Fibroblast of lung (primary cell): Measurements from ENCODE around the gene RPS19BP1. TPM values are rescaled to one million over a fixed set of nuclear protein-coding genes. Genes with fewer than 3 reads are reported as not detected.

ENCODE experiments used
- DNase-seq, 2 donors: peaks; one replicate each; pipeline versions ENCODE4 v3.0.0 to v3.0.0-alpha.2; 2010; ENCODE audit warnings: low read depth in 2 of 2
- H2AFZ ChIP-seq: 2 replicates; pipeline ENCODE4 v1.5.1; 2012; ENCODE audit warnings: low read length, control low read depth, inconsistent platforms
- H3K27ac ChIP-seq: 2 replicates; pipeline ENCODE4 v1.5.1; 2011; ENCODE audit warnings: low read length, control low read depth; ENCODE audit not compliant: insufficient read depth
- H3K27me3 ChIP-seq: 2 replicates; pipeline ENCODE4 v1.5.1; 2011; ENCODE audit warnings: mild to moderate bottlenecking, low read length; ENCODE audit not compliant: control insufficient read depth, insufficient read depth
- H3K36me3 ChIP-seq: 2 replicates; pipeline ENCODE4 v1.5.1; 2011; ENCODE audit warnings: low read length; ENCODE audit not compliant: control insufficient read depth, insufficient read depth
- H3K4me1 ChIP-seq: 2 replicates; pipeline ENCODE4 v1.5.1; 2011; ENCODE audit warnings: low read length; ENCODE audit not compliant: control insufficient read depth, insufficient read depth; ENCODE audit errors: extremely low read depth
- H3K4me2 ChIP-seq: 2 replicates; pipeline ENCODE4 v1.5.1; 2011; ENCODE audit warnings: low read length, control low read depth; ENCODE audit not compliant: insufficient read depth; ENCODE audit errors: extremely low read depth
- H3K4me3 ChIP-seq, 4 experiments: fragments of 200-600 bp in 1 of 4; sonication (generic) in 1 of 4; replicated peaks in 1 of 4; 2 replicates each; pipeline ENCODE4 v1.5.1; 2011 to 2016; ENCODE audit warnings: low read length in 4 of 4, low read depth in 3 of 4, mild to moderate bottlenecking in 3 of 4, control low read depth in 2 of 4, inconsistent platforms in 1 of 4, mixed read lengths in 1 of 4; ENCODE audit not compliant: insufficient read depth in 1 of 4; ENCODE audit errors: control extremely low read depth in 1 of 4
- H3K79me2 ChIP-seq: 2 replicates; pipeline ENCODE4 v1.5.1; 2012; ENCODE audit warnings: mild to moderate bottlenecking, low read length, inconsistent platforms; ENCODE audit not compliant: control insufficient read depth, insufficient read depth
- H3K9ac ChIP-seq: 2 replicates; pipeline ENCODE4 v1.5.1; 2011; ENCODE audit warnings: mild to moderate bottlenecking, low read length, control low read depth; ENCODE audit not compliant: insufficient read depth
- H3K9me3 ChIP-seq: 2 replicates; pipeline ENCODE4 v1.5.1; 2012; ENCODE audit warnings: low read depth, low read length; ENCODE audit not compliant: control insufficient read depth, insufficient read depth
- H4K20me1 ChIP-seq: 2 replicates; pipeline ENCODE4 v1.5.1; 2011; ENCODE audit warnings: low read length; ENCODE audit not compliant: control insufficient read depth, insufficient read depth; ENCODE audit errors: extremely low read depth
- CTCF ChIP-seq, 2 donors: IDR thresholded peaks in 1 of 2; conservative IDR thresholded peaks in 1 of 2; 1 replicate in 1 of 2; 2 replicates in 1 of 2; pipeline ENCODE4 v1.5.1; 2011 to 2012; ENCODE audit warnings: low read length in 2 of 2, control low read depth in 1 of 2, inconsistent platforms in 1 of 2, low read depth in 1 of 2, mild to moderate bottlenecking in 1 of 2
- EZH2 ChIP-seq: IDR thresholded peaks from 2 replicates; pipeline ENCODE4 v1.5.1; 2012; ENCODE audit warnings: low read length, control low read depth, mild to moderate bottlenecking; ENCODE audit errors: missing control alignments
- polyA plus RNA-seq, 2 donors: library from polyadenylated mRNA; depleted of rRNA in 1 of 2; stranded (reverse) in 1 of 2; unstranded in 1 of 2; fragments of >200 nt; gene quantifications; 2 replicates each; pipeline ENCODE4 v1.2.1, GENCODE V29; 2011 to 2012; ENCODE audit warnings: missing spikeins in 1 of 2
- total RNA-seq: library from RNA; depleted of rRNA; stranded (reverse); fragments of >200 nt; gene quantifications from 2 replicates; pipeline ENCODE4 v1.2.1, GENCODE V29; 2014

RPS19BP1 gene
- total and polyA plus RNA-seq, 2 donors (not counting 1 experiment from before 2014, with no cell fraction given), result 41.6 to 44.3 TPM

DNA sequence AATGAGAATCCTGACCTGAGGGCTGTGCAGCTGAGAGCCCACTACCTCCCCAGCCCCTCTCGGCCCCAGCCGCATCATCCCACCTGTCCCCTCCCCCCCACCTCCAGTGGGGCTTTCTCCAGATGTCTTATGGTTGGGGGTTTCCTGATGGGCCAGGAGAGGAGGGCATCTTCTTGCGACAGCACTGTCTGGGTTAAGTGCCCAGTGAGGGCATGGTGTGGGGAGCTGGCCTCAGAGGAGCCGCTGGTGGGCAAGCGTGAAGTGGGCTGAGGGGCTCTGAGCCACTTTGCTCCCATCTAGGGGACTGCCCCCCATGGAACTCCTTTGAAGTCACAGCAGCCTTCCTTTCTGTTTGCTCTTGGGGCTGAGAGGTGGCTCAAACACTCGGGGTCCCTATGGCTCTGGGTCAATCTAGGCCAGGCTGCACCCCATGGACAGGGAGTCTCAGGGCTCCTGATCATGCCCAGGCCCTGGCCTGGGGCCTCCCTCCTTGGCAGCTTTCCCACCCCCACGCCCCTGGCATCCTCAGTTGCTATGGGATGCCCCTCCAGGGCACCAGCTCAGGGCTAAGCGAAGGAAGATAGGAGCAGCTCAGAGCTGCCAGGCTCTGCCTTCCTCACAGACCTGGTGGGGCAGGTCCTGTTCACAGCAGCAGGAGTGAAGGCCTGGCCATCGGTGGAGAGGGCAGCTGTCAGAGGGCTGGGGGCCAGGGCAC lies 41.4 kb downstream of the RPS19BP1 start:
- no peaks in the 10 kb centered on the region for H3K36me3 ChIP-seq
- no peak overlapping the region for H3K9ac ChIP-seq
- H3K4me1 ChIP-seq, result peaks cover 17% of the 10 kb centered on the region
- no peak overlapping the region for H3K27ac ChIP-seq
- no peaks in the 10 kb centered on the region for H4K20me1 ChIP-seq
- no peak for TF ChIP-seq EZH2
- TF ChIP-seq CTCF (conservative IDR thresholded peaks at IDR 0.05 in 1 of 2, IDR thresholded peaks at IDR 0.05 in 1 of 2; ENCODE audit: low read depth in 1 of 2, low read length in 2 of 2), result no peak
- H3K4me2 ChIP-seq, result no peak overlapping the region
- no peaks in the 10 kb centered on the region for H3K27me3 ChIP-seq
- no peaks in the 10 kb centered on the region for H3K79me2 ChIP-seq
- no peaks in the 10 kb centered on the region for H3K9me3 ChIP-seq
- DNase-seq, result no peak
- no peak overlapping the region for H3K4me3 ChIP-seq
- H2AFZ ChIP-seq, result no peak overlapping the region

- Histone ChIP-seq H3K9ac (no peak overlapping the region), H2AFZ (no peak overlapping the region), H3K4me1 (peaks cover 17% of the 10 kb centered on the region), H3K36me3 (no peaks in the 10 kb centered on the region), H3K27me3 (no peaks in the 10 kb centered on the region), H3K79me2 (no peaks in the 10 kb centered on the region), H3K4me3 (no peak overlapping the region), H3K4me2 (no peak overlapping the region), H4K20me1 (no peaks in the 10 kb centered on the region), H3K27ac (no peak overlapping the region), H3K9me3 (no peaks in the 10 kb centered on the region)
- peak; percentile 72 for DNase-seq
- no peak for TF ChIP-seq EZH2
- TF ChIP-seq CTCF (conservative IDR thresholded peaks at IDR 0.05 in 1 of 2, IDR thresholded peaks at IDR 0.05 in 1 of 2; ENCODE audit: low read depth in 1 of 2, low read length in 2 of 2), result no peak
Measured at GRCh38 chr22:39490135-39490798, 42.3 kb downstream of the RPS19BP1 start.

GRCh38 chr22:39489094-39490068 lies 43.2 kb downstream of the RPS19BP1 start:
- no peak for DNase-seq
- Histone ChIP-seq H3K36me3 (no peaks in the 10 kb centered on the region), H3K27ac (no peak overlapping the region), H3K4me3 (no peak overlapping the region), H3K4me1 (peaks cover 11% of the 10 kb centered on the region), H4K20me1 (no peaks in the 10 kb centered on the region), H3K9me3 (no peaks in the 10 kb centered on the region), H3K79me2 (no peaks in the 10 kb centered on the region), H3K9ac (no peak overlapping the region), H3K4me2 (no peak overlapping the region), H3K27me3 (no peaks in the 10 kb centered on the region), H2AFZ (no peak overlapping the region)
- no peak for TF ChIP-seq CTCF (conservative IDR thresholded peaks at IDR 0.05 in 1 of 2, IDR thresholded peaks at IDR 0.05 in 1 of 2; ENCODE audit: low read depth in 1 of 2, low read length in 2 of 2)
- no peak for TF ChIP-seq EZH2
